Measurements from ENCODE around the gene WASF1.

DNA sequence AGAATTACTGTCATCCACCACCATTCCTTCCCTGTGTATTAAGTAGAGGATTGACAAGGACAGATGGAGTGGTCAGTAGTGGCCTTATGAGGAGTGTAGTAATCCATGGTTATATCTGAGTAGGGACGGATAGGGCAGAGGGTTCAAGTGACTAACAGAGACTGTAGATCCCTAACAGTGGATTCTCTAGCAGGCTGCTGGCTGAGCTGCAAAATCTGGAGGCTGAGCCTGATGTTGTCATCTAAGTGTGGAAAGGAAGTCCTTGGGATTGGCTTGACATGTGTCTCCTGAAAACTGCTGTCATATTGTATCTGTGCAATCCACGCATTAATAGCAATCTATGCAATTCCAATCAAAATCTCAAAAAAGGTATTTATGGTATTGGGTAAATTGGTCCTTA lies 94.2 kb downstream of the WASF1 start:
- TF ChIP-seq, protein P1, sequence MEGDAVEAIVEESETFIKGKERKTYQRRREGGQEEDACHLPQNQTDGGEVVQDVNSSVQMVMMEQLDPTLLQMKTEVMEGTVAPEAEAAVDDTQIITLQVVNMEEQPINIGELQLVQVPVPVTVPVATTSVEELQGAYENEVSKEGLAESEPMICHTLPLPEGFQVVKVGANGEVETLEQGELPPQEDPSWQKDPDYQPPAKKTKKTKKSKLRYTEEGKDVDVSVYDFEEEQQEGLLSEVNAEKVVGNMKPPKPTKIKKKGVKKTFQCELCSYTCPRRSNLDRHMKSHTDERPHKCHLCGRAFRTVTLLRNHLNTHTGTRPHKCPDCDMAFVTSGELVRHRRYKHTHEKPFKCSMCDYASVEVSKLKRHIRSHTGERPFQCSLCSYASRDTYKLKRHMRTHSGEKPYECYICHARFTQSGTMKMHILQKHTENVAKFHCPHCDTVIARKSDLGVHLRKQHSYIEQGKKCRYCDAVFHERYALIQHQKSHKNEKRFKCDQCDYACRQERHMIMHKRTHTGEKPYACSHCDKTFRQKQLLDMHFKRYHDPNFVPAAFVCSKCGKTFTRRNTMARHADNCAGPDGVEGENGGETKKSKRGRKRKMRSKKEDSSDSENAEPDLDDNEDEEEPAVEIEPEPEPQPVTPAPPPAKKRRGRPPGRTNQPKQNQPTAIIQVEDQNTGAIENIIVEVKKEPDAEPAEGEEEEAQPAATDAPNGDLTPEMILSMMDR (IDR thresholded peaks at IDR 0.05) = no peak
- TF ChIP-seq POLR2AphosphoS5 (IDR thresholded peaks at IDR 0.05) = no peak
